NB4 (cell line): Measurements from ENCODE around the gene ARHGEF16.

Experiments
- DNase-seq: peaks from one replicate; pipeline ENCODE4 v3.0.0; 2010; ENCODE audit warnings: low read depth
- H3K4me3 ChIP-seq: one replicate; pipeline ENCODE4 v1.5.1; 2011; ENCODE audit warnings: mild to moderate bottlenecking, low read depth, low read length, moderate library complexity
- MYC ChIP-seq: IDR thresholded peaks from 2 replicates; pipeline ENCODE4 v1.6.1; 2011; ENCODE audit warnings: low read depth, low read length
- POLR2A ChIP-seq: IDR thresholded peaks from 2 replicates; pipeline ENCODE4 v1.6.1; 2011; ENCODE audit warnings: mild to moderate bottlenecking; ENCODE audit not compliant: insufficient read length; ENCODE audit errors: extremely low read depth
- TF ChIP-seq, protein P1 (sequence below): IDR thresholded peaks from 2 replicates; pipeline ENCODE4 v1.6.1; 2011; ENCODE audit warnings: low read depth, low read length
- TF ChIP-seq, protein P2 (sequence below): IDR thresholded peaks from one replicate; pipeline ENCODE4 v1.5.1; 2012; ENCODE audit warnings: low read depth, low read length

Gene ARHGEF16

DNA sequence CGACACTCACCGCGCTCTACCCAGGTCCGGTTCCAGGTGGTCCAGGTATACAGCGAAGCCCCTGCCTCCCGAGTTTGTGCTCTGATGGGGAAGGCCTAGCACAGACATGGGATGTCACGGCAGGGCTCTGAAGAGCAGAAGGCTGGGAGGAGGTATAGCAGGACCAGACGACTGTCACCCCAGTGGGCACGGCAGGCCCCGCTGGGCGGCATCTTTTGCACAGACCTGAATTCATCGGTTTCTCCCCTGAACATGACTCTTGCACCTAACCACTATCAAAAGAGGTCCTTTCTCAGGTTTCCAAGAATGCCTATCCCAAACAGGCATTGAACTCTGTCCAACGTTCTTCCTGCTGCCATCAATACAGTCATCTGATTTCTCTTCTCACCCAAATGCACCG lies 30.6 kb downstream of the ARHGEF16 start:
- H3K4me3 ChIP-seq = no peak overlapping the region
- TF ChIP-seq, protein P1, sequence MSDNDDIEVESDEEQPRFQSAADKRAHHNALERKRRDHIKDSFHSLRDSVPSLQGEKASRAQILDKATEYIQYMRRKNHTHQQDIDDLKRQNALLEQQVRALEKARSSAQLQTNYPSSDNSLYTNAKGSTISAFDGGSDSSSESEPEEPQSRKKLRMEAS = no peak
- TF ChIP-seq, protein P2, sequence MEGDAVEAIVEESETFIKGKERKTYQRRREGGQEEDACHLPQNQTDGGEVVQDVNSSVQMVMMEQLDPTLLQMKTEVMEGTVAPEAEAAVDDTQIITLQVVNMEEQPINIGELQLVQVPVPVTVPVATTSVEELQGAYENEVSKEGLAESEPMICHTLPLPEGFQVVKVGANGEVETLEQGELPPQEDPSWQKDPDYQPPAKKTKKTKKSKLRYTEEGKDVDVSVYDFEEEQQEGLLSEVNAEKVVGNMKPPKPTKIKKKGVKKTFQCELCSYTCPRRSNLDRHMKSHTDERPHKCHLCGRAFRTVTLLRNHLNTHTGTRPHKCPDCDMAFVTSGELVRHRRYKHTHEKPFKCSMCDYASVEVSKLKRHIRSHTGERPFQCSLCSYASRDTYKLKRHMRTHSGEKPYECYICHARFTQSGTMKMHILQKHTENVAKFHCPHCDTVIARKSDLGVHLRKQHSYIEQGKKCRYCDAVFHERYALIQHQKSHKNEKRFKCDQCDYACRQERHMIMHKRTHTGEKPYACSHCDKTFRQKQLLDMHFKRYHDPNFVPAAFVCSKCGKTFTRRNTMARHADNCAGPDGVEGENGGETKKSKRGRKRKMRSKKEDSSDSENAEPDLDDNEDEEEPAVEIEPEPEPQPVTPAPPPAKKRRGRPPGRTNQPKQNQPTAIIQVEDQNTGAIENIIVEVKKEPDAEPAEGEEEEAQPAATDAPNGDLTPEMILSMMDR = no peak
- TF ChIP-seq MYC (no peak), POLR2A (no peak)
- no peak for DNase-seq

DNA sequence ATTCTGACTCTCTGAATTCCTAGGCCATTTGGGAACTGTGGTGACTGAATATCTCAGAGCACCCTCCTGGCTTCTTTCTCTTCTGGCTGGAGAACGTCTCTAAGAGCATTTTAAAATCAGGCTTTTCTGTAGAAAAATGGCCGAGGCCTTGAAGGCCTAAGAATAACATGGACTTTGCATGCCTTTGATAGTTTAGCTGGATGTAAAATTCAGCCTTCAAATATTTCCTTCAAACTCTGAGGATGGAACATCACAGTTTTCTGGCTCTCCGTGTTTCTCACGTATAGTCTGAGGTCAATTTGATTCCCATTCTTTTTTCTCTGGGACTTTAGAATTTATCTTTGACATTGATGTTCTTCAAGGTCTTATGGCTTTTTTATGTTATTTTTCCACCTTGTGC lies 34.0 kb downstream of the ARHGEF16 start:
- no peak for DNase-seq
- TF ChIP-seq, protein P1 = no peak
- TF ChIP-seq MYC = no peak
- TF ChIP-seq, protein P2 = no peak
- TF ChIP-seq POLR2A = no peak
- no peak overlapping the region for H3K4me3 ChIP-seq

DNA sequence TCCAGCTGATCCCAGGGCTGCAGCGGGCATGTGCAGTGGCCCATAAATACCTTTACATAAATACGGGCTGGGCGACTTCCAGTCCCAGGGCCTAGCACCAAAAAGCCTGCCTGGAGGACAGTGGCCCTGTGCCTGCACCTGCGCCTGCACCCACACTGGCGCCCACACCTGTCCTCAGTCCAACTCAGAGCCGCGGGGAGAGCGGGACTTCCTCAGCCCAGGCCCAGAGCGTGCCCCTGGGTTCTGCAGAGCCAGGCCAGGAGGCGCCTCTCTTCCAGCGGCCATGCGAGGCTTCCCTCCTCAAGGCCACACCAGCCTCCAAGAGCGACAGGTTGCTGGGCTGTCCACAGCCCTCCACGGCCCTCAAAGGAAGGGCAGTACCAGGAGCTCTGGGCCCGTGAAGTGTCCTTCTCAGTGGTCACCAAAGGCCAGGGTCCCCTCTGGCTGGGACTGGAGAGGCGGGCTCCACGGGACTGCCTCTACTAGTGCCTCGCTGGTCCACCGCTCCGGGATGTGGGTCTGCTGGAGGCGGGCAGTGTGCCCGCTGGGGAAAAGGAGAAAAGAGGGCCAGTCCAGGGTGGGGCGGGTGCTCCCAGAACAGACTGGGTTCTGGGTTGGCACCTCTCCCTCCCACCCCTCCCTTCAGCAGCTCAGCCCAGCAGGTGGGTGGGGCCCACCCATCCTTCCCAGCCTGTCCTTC lies 35.7 kb downstream of the ARHGEF16 start:
- DNase-seq = no peak
- TF ChIP-seq POLR2A (no peak), MYC (no peak)
- TF ChIP-seq, protein P1 = no peak
- TF ChIP-seq, protein P2 = no peak
- H3K4me3 ChIP-seq = no peak overlapping the region

DNA sequence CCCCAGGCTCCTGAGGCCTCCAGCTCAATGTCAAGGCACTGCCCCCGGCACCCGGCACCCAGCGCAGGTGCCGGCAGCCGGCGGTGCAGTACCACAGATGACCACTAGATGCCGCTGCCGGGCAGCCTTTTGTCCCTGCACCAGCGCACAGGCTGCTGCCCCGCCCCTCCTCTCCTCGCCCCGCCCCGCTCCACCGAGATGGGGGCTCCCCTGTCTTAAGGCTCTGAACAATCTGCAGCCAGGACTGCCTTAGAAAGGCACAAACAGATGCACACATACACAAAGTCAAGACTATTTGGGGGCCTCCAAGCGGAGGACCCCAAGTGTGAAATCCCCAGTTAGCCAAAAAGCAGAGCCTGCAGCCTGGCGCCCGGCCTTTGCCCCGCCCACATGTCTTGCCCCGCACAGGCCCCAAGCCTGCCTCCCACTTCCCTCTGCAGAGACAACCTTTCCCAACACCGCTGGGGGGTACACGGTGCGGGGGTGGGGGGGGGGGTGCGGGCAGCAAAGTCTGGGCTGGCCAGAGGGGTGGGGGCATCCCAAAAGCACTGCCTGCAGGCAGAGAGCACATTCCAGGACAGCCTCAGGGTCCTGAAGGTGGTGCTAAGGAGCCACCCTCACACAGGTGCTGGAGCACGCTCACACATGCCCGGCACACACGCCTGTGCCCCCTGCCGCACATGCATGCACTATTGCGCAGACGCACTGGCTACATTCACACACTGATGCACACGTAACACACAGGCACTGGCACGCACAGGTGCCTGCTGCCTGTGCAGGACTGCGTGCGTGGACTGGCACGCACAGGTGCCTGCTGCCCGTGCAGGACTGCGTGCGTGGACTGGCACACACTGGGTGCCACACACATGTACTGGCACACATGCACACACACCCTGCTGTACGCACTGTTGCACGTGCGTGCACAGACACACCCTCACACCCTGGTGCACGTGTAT lies 37.1 kb downstream of the ARHGEF16 start:
- TF ChIP-seq, protein P2 = peak; percentile 86
- TF ChIP-seq POLR2A (no peak), MYC (0 out of 2 replicates have a peak, but pooled peaks have one; percentile 19)
- TF ChIP-seq, protein P1 = peak; percentile 30; the same call in 1 of the 2 replicates
- no peak overlapping the region for H3K4me3 ChIP-seq
- DNase-seq = peak; percentile 74

DNA sequence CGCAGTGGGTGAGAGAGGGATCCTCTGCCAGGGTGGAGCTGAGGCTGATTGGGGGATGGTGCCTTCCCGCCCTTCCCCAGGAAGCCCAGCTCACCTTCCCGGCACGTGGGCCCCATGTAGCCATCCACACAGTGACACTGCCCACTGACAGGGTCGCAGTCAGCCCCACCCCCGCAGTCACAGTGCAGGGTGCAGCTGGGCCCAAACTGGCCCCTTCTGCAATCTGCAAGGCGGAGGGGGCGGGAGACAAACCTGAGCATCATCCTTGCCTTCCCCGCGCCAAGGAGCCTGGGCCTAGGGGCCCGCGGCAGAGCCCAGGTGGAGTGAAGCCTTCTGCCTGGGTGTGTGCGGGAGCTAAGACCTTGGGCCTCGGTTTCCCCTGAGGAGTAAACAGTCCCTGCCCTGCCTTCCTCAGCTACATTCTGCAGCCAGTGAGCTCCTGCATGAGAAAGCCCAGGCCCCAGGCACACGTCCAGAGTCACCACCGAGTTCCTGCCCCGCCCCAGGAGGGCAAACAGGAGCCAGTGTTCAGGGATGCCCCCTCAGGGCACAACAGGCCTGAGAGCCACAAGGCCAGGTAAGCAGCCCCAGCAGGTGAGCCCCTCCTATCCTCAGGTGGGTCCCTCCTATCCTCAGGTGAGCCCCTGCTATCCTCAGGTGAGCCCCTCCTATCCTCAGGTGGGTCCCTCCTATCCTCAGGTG lies 38.2 kb downstream of the ARHGEF16 start:
- TF ChIP-seq, protein P2 = no peak
- TF ChIP-seq, protein P1 = no peak
- TF ChIP-seq MYC (no peak), POLR2A (no peak)
- no peak overlapping the region for H3K4me3 ChIP-seq
- DNase-seq = no peak
